GM21723 (cell line): ENCODE measurements around the gene SPA17.
A peak's percentile ranks its signal among the peaks of the same experiment; 100 is the strongest.

Experiments used
- ATAC-seq: cut with Tn5 transposase; IDR thresholded peaks from one replicate; pipeline ENCODE4 v1.9.1; 2021; ENCODE audit warnings: mild to moderate bottlenecking, moderate library complexity; ENCODE audit not compliant: unreplicated experiment

The SPA17 gene

GRCh38 chr11:124673333-124674167 lies at the start of gene SPA17, which contains the start of gene SIAE:
Gene SPA17 (plus strand): TSS chr11:124673904. CDS start chr11:124675265, 1,361 bp downstream.
Gene SIAE (minus strand): TSS chr11:124673739. CDS start chr11:124673708, 31 bp downstream.
- ATAC-seq: peak; percentile 94

GRCh38 chr11:124625504-124626168 lies 48.1 kb upstream of the SPA17 start:
- no peak for ATAC-seq

- no peak for ATAC-seq
Measured at GRCh38 chr11:124627546-124627945, 46.2 kb upstream of the SPA17 start.

- no peak for ATAC-seq
Measured at GRCh38 chr11:124629961-124630360, 43.7 kb upstream of the SPA17 start.

- no peak for ATAC-seq
Measured at GRCh38 chr11:124633355-124633754, 40.3 kb upstream of the SPA17 start.

- ATAC-seq: no peak
Measured at GRCh38 chr11:124635932-124636331, 37.8 kb upstream of the SPA17 start.

- no peak for ATAC-seq
Measured at GRCh38 chr11:124638500-124638899, 35.2 kb upstream of the SPA17 start.

- no peak for ATAC-seq
Measured at GRCh38 chr11:124639186-124639585, 34.5 kb upstream of the SPA17 start.

- no peak for ATAC-seq
Measured at GRCh38 chr11:124640666-124641065, 33.0 kb upstream of the SPA17 start.

GRCh38 chr11:124642628-124643027 lies 31.1 kb upstream of the SPA17 start:
- no peak for ATAC-seq

GRCh38 chr11:124643042-124643604 lies 30.6 kb upstream of the SPA17 start:
- no peak for ATAC-seq

- no peak for ATAC-seq
Measured at GRCh38 chr11:124643605-124644425, 29.9 kb upstream of the SPA17 start.

GRCh38 chr11:124644426-124645280 lies 29.1 kb upstream of the SPA17 start:
- peak; percentile 78 for ATAC-seq

GRCh38 chr11:124646148-124646547 lies 27.6 kb upstream of the SPA17 start:
- ATAC-seq: peak; percentile 48

GRCh38 chr11:124648610-124649009 lies 25.1 kb upstream of the SPA17 start:
- no peak for ATAC-seq

GRCh38 chr11:124656774-124657630 lies 16.7 kb upstream of the SPA17 start:
- ATAC-seq: no peak

GRCh38 chr11:124657904-124658303 lies 15.8 kb upstream of the SPA17 start:
- no peak for ATAC-seq

- no peak for ATAC-seq
Measured at GRCh38 chr11:124658501-124658900, 15.2 kb upstream of the SPA17 start.

- ATAC-seq: no peak
Measured at GRCh38 chr11:124658986-124659385, 14.7 kb upstream of the SPA17 start.
